ENCODE measurements around the gene PPA1. TPM values are rescaled to one million over a fixed set of nuclear protein-coding genes. Genes with fewer than 3 reads are reported as not detected.

PPA1 gene
- total RNA-seq, 1 experiment from 2014 or later, result 351 TPM

GRCh38 chr10:70266056-70266455 lies 32.8 kb upstream of the PPA1 start:
- intact Hi-C loops (cut with micrococcal nuclease; ENCODE audit: unreplicated experiment), result no loop called here
- CTCF ChIA-PET, result no interaction called here
- Histone ChIP-seq H3K27me3 (replicated peaks; ENCODE audit: insufficient read depth, low read depth, low read length, poor library complexity) (no peaks in the 10 kb centered on the region), H3K27ac (ENCODE audit: low read depth, low read length, poor library complexity, severe bottlenecking) (no peak overlapping the region), H3K9me3 (ENCODE audit: low read depth, low read length, poor library complexity, severe bottlenecking) (no peaks in the 10 kb centered on the region), H3K36me3 (ENCODE audit: insufficient read depth, low read length, poor library complexity, severe bottlenecking) (no peaks in the 10 kb centered on the region), H3K4me3 (ENCODE audit: low read depth, low read length, poor library complexity, severe bottlenecking) (no peak overlapping the region), H3K4me1 (ENCODE audit: insufficient read depth, low read length, poor library complexity, severe bottlenecking) (no peaks in the 10 kb centered on the region)
- BruUV-seq (replicated peaks), result no TSS peak
- POLR2A ChIA-PET (ENCODE audit: low non-redundant PET), result no interaction called here
- no peak for DNase-seq (ENCODE audit: low spot score)
- TF ChIP-seq CTCF (conservative IDR thresholded peaks at IDR 0.05; ENCODE audit: low read depth, low read length), result no peak
- TF ChIP-seq EZH2 (IDR thresholded peaks at IDR 0.05; ENCODE audit: borderline replicate concordance, low read depth, low read length, poor library complexity, severe bottlenecking), result no peak

- H3K27ac ChIP-seq (ENCODE audit: low read depth, low read length, poor library complexity, severe bottlenecking), result no peak overlapping the region
- TF ChIP-seq EZH2 (IDR thresholded peaks at IDR 0.05; ENCODE audit: borderline replicate concordance, low read depth, low read length, poor library complexity, severe bottlenecking) (no peak), CTCF (conservative IDR thresholded peaks at IDR 0.05; ENCODE audit: low read depth, low read length) (peak; percentile 56)
- no peaks in the 10 kb centered on the region for H3K9me3 ChIP-seq (ENCODE audit: low read depth, low read length, poor library complexity, severe bottlenecking)
- ChIA-PET POLR2A (ENCODE audit: low non-redundant PET) (no interaction called here), CTCF (interaction anchor here (0.9 to 1.4 kb wide), 3 partner anchors 44 to 99 kb away, joined by 3 to 6 read pairs (median 6); no protein-coding TSS in a partner anchor)
- no peak for DNase-seq (ENCODE audit: low spot score)
- no peaks in the 10 kb centered on the region for H3K36me3 ChIP-seq (ENCODE audit: insufficient read depth, low read length, poor library complexity, severe bottlenecking)
- no peaks in the 10 kb centered on the region for H3K27me3 ChIP-seq (replicated peaks; ENCODE audit: insufficient read depth, low read depth, low read length, poor library complexity)
- intact Hi-C loops (cut with micrococcal nuclease; ENCODE audit: unreplicated experiment), result no loop called here
- BruUV-seq (replicated peaks), result no TSS peak
- H3K4me1 ChIP-seq (ENCODE audit: insufficient read depth, low read length, poor library complexity, severe bottlenecking), result no peaks in the 10 kb centered on the region
- H3K4me3 ChIP-seq (ENCODE audit: low read depth, low read length, poor library complexity, severe bottlenecking), result no peak overlapping the region
Observed at GRCh38 chr10:70265032-70265689, 31.9 kb upstream of the PPA1 start.

GRCh38 chr10:70260734-70261133 lies 27.5 kb upstream of the PPA1 start:
- CTCF ChIA-PET, result interaction anchor here (0.5 kb wide), 1 partner anchor 138 kb away, joined by 4 read pairs; no protein-coding TSS in a partner anchor
- no peak overlapping the region for H3K4me3 ChIP-seq (ENCODE audit: low read depth, low read length, poor library complexity, severe bottlenecking)
- no TSS peak for BruUV-seq (replicated peaks)
- H3K4me1 ChIP-seq (ENCODE audit: insufficient read depth, low read length, poor library complexity, severe bottlenecking), result no peaks in the 10 kb centered on the region
- intact Hi-C loops (cut with micrococcal nuclease; ENCODE audit: unreplicated experiment), result no loop called here
- no peak for DNase-seq (ENCODE audit: low spot score)
- TF ChIP-seq CTCF (conservative IDR thresholded peaks at IDR 0.05; ENCODE audit: low read depth, low read length) (no peak), EZH2 (IDR thresholded peaks at IDR 0.05; ENCODE audit: borderline replicate concordance, low read depth, low read length, poor library complexity, severe bottlenecking) (no peak)
- no peak overlapping the region for H3K27ac ChIP-seq (ENCODE audit: low read depth, low read length, poor library complexity, severe bottlenecking)
- no peaks in the 10 kb centered on the region for H3K36me3 ChIP-seq (ENCODE audit: insufficient read depth, low read length, poor library complexity, severe bottlenecking)
- no peaks in the 10 kb centered on the region for H3K9me3 ChIP-seq (ENCODE audit: low read depth, low read length, poor library complexity, severe bottlenecking)
- POLR2A ChIA-PET (ENCODE audit: low non-redundant PET), result no interaction called here
- H3K27me3 ChIP-seq (replicated peaks; ENCODE audit: insufficient read depth, low read depth, low read length, poor library complexity), result no peaks in the 10 kb centered on the region

Data from A673 (cell line).